Liver (tissue), 3 donors: Measurements from ENCODE around the gene LRRC4.

Source experiments
- CTCF ChIP-seq: fragments of 150-350 bp; IDR thresholded peaks from 2 replicates; pipeline ENCODE4 v1.5.1; 2017; ENCODE audit warnings: improper control_type of control experiment, low read depth, low read length; ENCODE audit not compliant: missing input control
- HNF4A ChIP-seq, 2 donors: conservative IDR thresholded peaks; 2 replicates each; pipeline ENCODE4 v1.6.1; 2016; ENCODE audit warnings: antibody characterized with exemption in 2 of 2, mild to moderate bottlenecking in 2 of 2
- MAX ChIP-seq: IDR thresholded peaks from 2 replicates; pipeline ENCODE4 v1.6.1; 2016; ENCODE audit warnings: antibody characterized with exemption
- RAD21 ChIP-seq, 2 donors: IDR thresholded peaks; 2 replicates each; pipeline ENCODE4 v1.6.1; 2016; ENCODE audit warnings: antibody characterized with exemption in 2 of 2, mild to moderate bottlenecking in 2 of 2
- REST ChIP-seq: IDR thresholded peaks from 2 replicates; pipeline ENCODE4 v1.6.1; 2016; ENCODE audit warnings: antibody characterized with exemption, mild to moderate bottlenecking
- TAF1 ChIP-seq: conservative IDR thresholded peaks from 2 replicates; pipeline ENCODE4 v1.6.1; 2016; ENCODE audit warnings: antibody characterized with exemption, mild to moderate bottlenecking
- YY1 ChIP-seq: IDR thresholded peaks from 2 replicates; pipeline ENCODE4 v1.6.1; 2016; ENCODE audit warnings: antibody characterized with exemption, mild to moderate bottlenecking
- TF ChIP-seq, protein P1 (sequence below): IDR thresholded peaks from 2 replicates; pipeline ENCODE4 v1.6.1; 2016; ENCODE audit warnings: antibody characterized with exemption
- donor health status: healthy.
- donor health status: healthy.

- TF ChIP-seq CTCF (no peak), REST (no peak), MAX (no peak), YY1 (no peak), RAD21 (IDR thresholded peaks at IDR 0.05) (no peak), TAF1 (no peak), HNF4A (conservative IDR thresholded peaks at IDR 0.05) (no peak)
- TF ChIP-seq, protein P1, sequence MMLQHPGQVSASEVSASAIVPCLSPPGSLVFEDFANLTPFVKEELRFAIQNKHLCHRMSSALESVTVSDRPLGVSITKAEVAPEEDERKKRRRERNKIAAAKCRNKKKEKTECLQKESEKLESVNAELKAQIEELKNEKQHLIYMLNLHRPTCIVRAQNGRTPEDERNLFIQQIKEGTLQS, result no peak
Observed at GRCh38 chr7:128006550-128007302, 24.5 kb downstream of the LRRC4 start.
